K562 (cell line): ENCODE data around the gene CPLX1. TPM values are rescaled to one million over a fixed set of nuclear protein-coding genes. Genes with fewer than 3 reads are reported as not detected.

Source experiments
- ATAC-seq: fragments of 200-7000 bp; cut with Tn5 transposase; 3 replicates; pipeline ENCODE4 v1.9.1; 2020; ENCODE audit warnings: moderate library complexity
- BruUV-seq: library from RNA; stranded (reverse); fragments of 400-500 nt; replicated peaks from 2 replicates; lab custom pipeline; 2021; lab: Mats Ljungman, UMichigan
- CTCF ChIA-PET: fragments of 300-600 bp; formaldehyde crosslinking; extraction: SDS; loops from one replicate; lab custom pipeline; 2021; ENCODE audit warnings: low intra/inter-chr PET ratio; lab: Yijun Ruan, JAX
- POLR2A ChIA-PET: fragments of 300-600, 350-650 bp; sonication (Branson Sonifier 250); formaldehyde crosslinking; extraction: SDS; loops from one replicate; lab custom pipeline; 2021; ENCODE audit warnings: antibody characterized with exemption, inconsistent platforms; lab: Yijun Ruan, JAX
- DNase-seq, 4 experiments: peaks; one replicate each; pipeline versions ENCODE4 v3.0.0 to v3.0.0-alpha.2; 2011 to 2018; ENCODE audit warnings: low spot score in 3 of 4, mixed read lengths in 3 of 4; ENCODE audit errors: extremely low read depth in 1 of 4
- FAIRE-seq: peaks from 2 replicates; lab custom pipeline; 2011; peaks lifted over from hg19 to GRCh38; lab: Jason Lieb, UNC
- H2AFZ ChIP-seq: 2 replicates; pipeline ENCODE4 v1.6.0; 2011; ENCODE audit warnings: low read depth, low read length, control low read depth, inconsistent platforms
- H3K27ac ChIP-seq: fragments of 200-600 bp; 3 replicates; pipeline ENCODE4 v1.8.0; 2011; ENCODE audit warnings: low read depth, mild to moderate bottlenecking, control low read depth, inconsistent platforms, low read length, moderate library complexity, mixed read lengths; ENCODE audit errors: extremely low read depth
- H3K27me3 ChIP-seq, 2 experiments: fragments of 300-600 bp in 1 of 2; 2 replicates in 1 of 2; 3 replicates in 1 of 2; pipeline versions ENCODE4 v1.6.0 to v1.8.0; 2011; ENCODE audit warnings: inconsistent platforms in 2 of 2, low read length in 2 of 2, mild to moderate bottlenecking in 1 of 2, mixed read lengths in 1 of 2, moderate library complexity in 1 of 2; ENCODE audit not compliant: control insufficient read depth in 2 of 2, insufficient read depth in 2 of 2
- H3K36me3 ChIP-seq: fragments of 300-600 bp; 3 replicates; pipeline ENCODE4 v1.8.0; 2011; ENCODE audit warnings: mild to moderate bottlenecking, low read length, inconsistent platforms; ENCODE audit not compliant: control insufficient read depth, insufficient read depth
- H3K4me1 ChIP-seq, 2 experiments: fragments of 200-600 bp in 1 of 2; replicated peaks in 1 of 2; 2 replicates in 1 of 2; 3 replicates in 1 of 2; pipeline versions ENCODE4 v1.5.1 to v1.8.0; 2011; ENCODE audit warnings: inconsistent platforms in 2 of 2, low read length in 2 of 2, mild to moderate bottlenecking in 1 of 2, mixed read lengths in 1 of 2, moderate library complexity in 1 of 2; ENCODE audit not compliant: control insufficient read depth in 2 of 2, insufficient read depth in 2 of 2
- H3K4me2 ChIP-seq: 2 replicates; pipeline ENCODE4 v1.6.1; 2011; ENCODE audit warnings: low read length, control low read depth, inconsistent platforms, mixed read lengths; ENCODE audit not compliant: insufficient read depth
- H3K4me3 ChIP-seq: fragments of 200-600 bp; sonication (generic), shearing (Covaris generic); 2 replicates; pipeline ENCODE4 v1.5.1; 2016; ENCODE audit warnings: control low read depth, inconsistent platforms
- H3K79me2 ChIP-seq: fragments of 200-600 bp; 3 replicates; pipeline ENCODE4 v1.8.0; 2011; ENCODE audit warnings: low read length, inconsistent platforms; ENCODE audit not compliant: control insufficient read depth, insufficient read depth
- H3K9ac ChIP-seq, 2 experiments: 2 replicates each; pipeline versions ENCODE4 v1.6.0 to v1.6.1; 2011; ENCODE audit warnings: low read depth in 2 of 2, low read length in 2 of 2, control low read depth in 1 of 2, inconsistent platforms in 1 of 2, mild to moderate bottlenecking in 1 of 2, mixed read lengths in 1 of 2; ENCODE audit not compliant: insufficient read depth in 1 of 2
- H3K9me1 ChIP-seq: one replicate; pipeline ENCODE4 v1.6.0; 2011; ENCODE audit warnings: inconsistent platforms, mild to moderate bottlenecking, low read length, moderate library complexity; ENCODE audit not compliant: control insufficient read depth, insufficient read depth
- H3K9me3 ChIP-seq: replicated peaks from 2 replicates; pipeline ENCODE4 v1.5.1; 2011; ENCODE audit warnings: low read depth, low read length, inconsistent platforms; ENCODE audit not compliant: control insufficient read depth, insufficient read depth
- H4K20me1 ChIP-seq: replicated peaks from 2 replicates; pipeline ENCODE4 v1.6.1; 2011; ENCODE audit warnings: low read length, inconsistent platforms, mixed read lengths; ENCODE audit not compliant: control insufficient read depth, insufficient read depth
- ATF7 ChIP-seq: fragments of 450-650 bp; IDR thresholded peaks from 2 replicates; pipeline ENCODE4 v1.7.1; 2014; ENCODE audit warnings: mild to moderate bottlenecking, moderate library complexity
- CBX1 ChIP-seq: sonication (generic); IDR thresholded peaks from 2 replicates; pipeline ENCODE4 v1.6.1; 2016; ENCODE audit warnings: antibody characterized with exemption, low read depth, mild to moderate bottlenecking
- CREB1 ChIP-seq, 2 experiments: sonication (generic) in 1 of 2; formaldehyde crosslinking in 1 of 2; IDR thresholded peaks; 2 replicates each; pipeline versions ENCODE4 v1.6.1 to v1.8.0; 2012 to 2022; ENCODE audit warnings: inconsistent platforms in 1 of 2, mild to moderate bottlenecking in 1 of 2, missing genetic modification reagents in 1 of 2, moderate library complexity in 1 of 2
- E2F3 ChIP-seq: fragments of 250-450 bp; sonication (Bioruptor Pico); IDR thresholded peaks from 2 replicates; pipeline ENCODE4 v1.4.0; 2020; ENCODE audit warnings: mild to moderate bottlenecking
- EWSR1 ChIP-seq: fragments of 450-650 bp; IDR thresholded peaks from 2 replicates; pipeline ENCODE4 v1.6.1; 2018; ENCODE audit warnings: borderline replicate concordance, mild to moderate bottlenecking, low read depth, moderate library complexity; ENCODE audit not compliant: partially characterized antibody
- HINFP ChIP-seq: fragments of 450-650 bp; conservative IDR thresholded peaks from 2 replicates; pipeline ENCODE4 v1.6.1; 2016; ENCODE audit warnings: missing genetic modification characterization, low read depth, mild to moderate bottlenecking, control low read depth, missing compliant biosample characterization
- LEF1 ChIP-seq: fragments of 450-650 bp; IDR thresholded peaks from 2 replicates; pipeline ENCODE4 v1.6.1; 2016; ENCODE audit warnings: mild to moderate bottlenecking
- MAX ChIP-seq: sonication (generic); formaldehyde crosslinking; IDR thresholded peaks from 2 replicates; pipeline ENCODE4 v1.9.0; 2022; ENCODE audit warnings: mild to moderate bottlenecking, missing genetic modification reagents
- MNT ChIP-seq, 2 experiments: fragments of 450-650 bp; conservative IDR thresholded peaks; 2 replicates each; pipeline ENCODE4 v1.6.1; 2017; ENCODE audit warnings: mild to moderate bottlenecking in 2 of 2, moderate library complexity in 2 of 2
- PCBP1 ChIP-seq: fragments of 200-400 bp; formaldehyde crosslinking; IDR thresholded peaks from 2 replicates; pipeline ENCODE4 v1.6.1; 2018; ENCODE audit warnings: mild to moderate bottlenecking, low read depth, low read length; ENCODE audit not compliant: poor library complexity, severe bottlenecking
- POLR2G ChIP-seq: fragments of 200-400 bp; formaldehyde crosslinking; IDR thresholded peaks from 2 replicates; pipeline ENCODE4 v1.6.1; 2017; ENCODE audit warnings: low read depth, mild to moderate bottlenecking, antibody characterized with exemption, low read length, moderate library complexity
- SIRT6 ChIP-seq: IDR thresholded peaks from one replicate; pipeline ENCODE4 v1.6.1; 2012; ENCODE audit warnings: low read depth, mild to moderate bottlenecking, control low read depth, inconsistent platforms, low read length, moderate library complexity
- SMARCC2 ChIP-seq: fragments of 450-650 bp; IDR thresholded peaks from 2 replicates; pipeline ENCODE4 v1.6.1; 2017; ENCODE audit warnings: antibody characterized with exemption, moderate library complexity, mild to moderate bottlenecking, low read depth
- SUPT5H ChIP-seq: fragments of 450-650 bp; IDR thresholded peaks from 2 replicates; pipeline ENCODE4 v1.6.1; 2016
- ZBTB17 ChIP-seq: fragments of 450-650 bp; formaldehyde crosslinking; IDR thresholded peaks from 2 replicates; pipeline ENCODE4 v1.4.0; 2020; ENCODE audit warnings: mild to moderate bottlenecking
- ZNF12 ChIP-seq: sonication (generic); formaldehyde crosslinking; IDR thresholded peaks from 2 replicates; pipeline ENCODE4 v1.4.0; 2020; ENCODE audit warnings: mild to moderate bottlenecking, missing genetic modification reagents
- ZNF146 ChIP-seq: IDR thresholded peaks from one replicate; pipeline ENCODE4 v1.6.1; 2018; ENCODE audit warnings: missing compliant biosample characterization; ENCODE audit not compliant: unreplicated experiment
- WGBS: fragments of 100-300 bp; shearing (Covaris generic); methylation state at CpG from one replicate; pipeline ENCODE4 v1.1.6; 2016; ENCODE audit warnings: low coverage, mixed read lengths; ENCODE audit not compliant: insufficient coverage; ENCODE audit errors: missing lambda C conversion rate; 5-methylcytosine and 5-hydroxymethylcytosine counted together
- in situ Hi-C: fragments of 300-500 bp; cut with MboI; formaldehyde crosslinking; loops from 4 replicates; pipeline ENCODE4 v1.15.0; 2018; ENCODE audit warnings: inconsistent platforms, mixed read lengths
- intact Hi-C: fragments of 100-400 bp; cut with micrococcal nuclease; formaldehyde crosslinking; loops from 2 replicates; pipeline ENCODE4 v1.14.2; 2022
- polyA plus RNA-seq, 8 experiments: library from polyadenylated mRNA; depleted of rRNA in 4 of 8; stranded (reverse) in 5 of 8; unstranded in 3 of 8; fragments of >200 nt; fragmentation: Nextera tagmentation in 2 of 8; fragmentation: Illumina TruSeq in 1 of 8; extraction: Ambion mirVana in 2 of 8; extraction: Trizol in 1 of 8; gene quantifications; 2 replicates each; pipeline versions ENCODE4 v1.2.1 to v1.2.3, GENCODE V29; 2011 to 2014; ENCODE audit warnings: inconsistent platforms in 1 of 8, missing spikeins in 1 of 8
- total RNA-seq, 7 experiments: library from RNA; depleted of rRNA in 6 of 7; stranded (reverse); fragments of >200 nt in 6 of 7; fragmentation: Illumina TruSeq in 2 of 7; extraction: Trizol in 2 of 7; gene quantifications; 2 replicates each; pipeline versions ENCODE4 v1.2.1 to v1.2.3, GENCODE V29; 2011 to 2021; ENCODE audit warnings: low replicate concordance in 1 of 7

The CPLX1 gene
- total and polyA plus RNA-seq, 9 of the 15 experiments (the other 6 are each of a cell fraction or from before 2014, with no cell fraction given): 0.03 to 3.3 (median 0.17) TPM; not detected in 2

DNA sequence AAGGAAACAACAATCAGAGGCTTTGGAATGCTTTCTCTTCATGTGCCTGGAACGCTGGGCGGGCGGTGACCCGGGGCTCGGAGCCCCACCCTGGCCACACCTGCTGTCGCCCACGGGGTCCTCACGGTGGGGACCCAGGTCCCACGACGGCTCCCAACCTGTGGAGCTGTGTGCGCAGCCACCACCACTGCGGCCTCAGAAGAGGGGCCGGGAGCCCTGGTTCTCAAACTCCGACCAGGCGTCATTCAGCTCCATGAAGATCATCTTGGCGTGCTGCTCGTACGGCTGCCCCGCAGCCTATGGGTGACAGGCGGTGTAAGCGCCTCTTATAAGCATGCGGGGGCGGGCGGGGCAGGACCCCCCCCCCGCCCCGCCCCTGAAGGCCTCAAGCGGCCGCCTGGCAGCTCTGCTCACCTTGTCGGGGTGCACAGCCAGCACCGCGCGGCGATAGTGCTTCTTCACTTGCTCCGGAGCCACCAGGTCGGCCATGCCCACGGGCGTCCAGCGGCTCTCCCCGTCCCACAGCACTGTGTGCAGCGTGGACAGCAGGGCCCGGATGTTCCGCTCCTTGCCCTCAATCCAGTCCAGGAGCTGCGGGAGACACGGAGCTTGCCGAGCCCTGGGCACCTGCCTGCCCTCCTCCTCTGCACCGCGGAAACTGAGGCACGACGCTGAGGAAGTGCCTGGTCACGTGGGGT lies 23.7 kb upstream of the CPLX1 start:
- TF ChIP-seq CREB1 (IDR thresholded peaks at IDR 0.05) (no peak), CREB1 (CRISPR knock-in tag; IDR thresholded peaks at IDR 0.05) (no peak), LEF1 (no peak), EWSR1 (no peak), SMARCC2 (no peak), POLR2G (peak; percentile 43), ATF7 (no peak), CBX1 (no peak), SUPT5H (no peak), PCBP1 (peak; percentile 23), E2F3 (CRISPR knock-in tag) (no peak), ZNF12 (CRISPR knock-in tag) (no peak), MAX (no peak), MNT (conservative IDR thresholded peaks at IDR 0.05) (no peak), ZNF146 (CRISPR knock-in tag) (no peak), SIRT6 (no peak), ZBTB17 (no peak), HINFP (tag) (no peak)
- no peaks in the 10 kb centered on the region; the same call in 1 of the 2 replicates for H3K9me3 ChIP-seq
- intact Hi-C loops (no loop called here), in situ Hi-C loops (no loop called here)
- TSS peak; percentile 52 for BruUV-seq
- ChIA-PET POLR2A (no interaction called here), CTCF (no interaction called here)
- H3K4me3 ChIP-seq: no peak overlapping the region
- no peaks in the 10 kb centered on the region for H3K9me1 ChIP-seq
- no peaks in the 10 kb centered on the region for H4K20me1 ChIP-seq
- no peak overlapping the region for H3K4me2 ChIP-seq
- FAIRE-seq: no peak
- H2AFZ ChIP-seq: no peak overlapping the region
- no peaks in the 10 kb centered on the region for H3K79me2 ChIP-seq
- no peak for ATAC-seq
- H3K36me3 ChIP-seq: peaks cover 38% of the 10 kb centered on the region; the same call in 2 of the 3 replicates
- 96% methylated on average over 24 of the region's 50 CpGs for WGBS
- no peak for DNase-seq
- no peak overlapping the region for H3K27ac ChIP-seq
- no peak overlapping the region for H3K9ac ChIP-seq
- H3K4me1 ChIP-seq: peaks cover 0 to 32% of the 10 kb centered on the region in 2 experiments; a peak in 2 of 5 replicates
- H3K27me3 ChIP-seq: no peaks in the 10 kb centered on the region
